Neutrophil (primary cell): ENCODE results near the gene DDIAS.

Experiments used
- H3K27ac ChIP-seq: fragments of 200-600 bp; sonication (generic); 2 replicates; pipeline ENCODE4 v1.5.1; 2016; ENCODE audit warnings: mild to moderate bottlenecking, moderate library complexity
- H3K27me3 ChIP-seq: fragments of 200-600 bp; sonication (generic); 2 replicates; pipeline ENCODE4 v1.6.0; 2016; ENCODE audit warnings: mild to moderate bottlenecking
- H3K36me3 ChIP-seq: fragments of 200-600 bp; sonication (generic); 2 replicates; pipeline ENCODE4 v1.5.1; 2017
- H3K4me1 ChIP-seq, 2 experiments: fragments of 200-600 bp in 1 of 2; sonication (generic) in 1 of 2; 1 replicate in 1 of 2; 2 replicates in 1 of 2; pipeline versions ENCODE4 v1.5.1 to v1.6.1; 2013 to 2016; ENCODE audit warnings: low read depth in 1 of 2, low read length in 1 of 2, mild to moderate bottlenecking in 1 of 2, moderate library complexity in 1 of 2; ENCODE audit not compliant: control insufficient read depth in 1 of 2, insufficient read depth in 1 of 2
- H3K4me3 ChIP-seq, 2 experiments: fragments of 200-600 bp in 1 of 2; sonication (generic) in 1 of 2; 1 replicate in 1 of 2; 2 replicates in 1 of 2; pipeline ENCODE4 v1.5.1; 2013 to 2016; ENCODE audit warnings: low read depth in 1 of 2, low read length in 1 of 2, mild to moderate bottlenecking in 1 of 2, moderate library complexity in 1 of 2
- H3K9me3 ChIP-seq: fragments of 200-600 bp; sonication (generic); 2 replicates; pipeline ENCODE4 v1.5.1; 2016
- CTCF ChIP-seq: fragments of 200-600 bp; sonication (generic); IDR thresholded peaks from 2 replicates; pipeline ENCODE4 v1.5.1; 2016; ENCODE audit warnings: antibody characterized with exemption

Gene DDIAS

GRCh38 chr11:82899186-82899820, 2.2 kb upstream of the DDIAS start:
- Histone ChIP-seq H3K4me1 (peaks cover 73 to 76% of the 10 kb centered on the region in 2 experiments), H3K9me3 (no peaks in the 10 kb centered on the region), H3K36me3 (no peaks in the 10 kb centered on the region), H3K4me3 (peak overlapping the region; percentile 85 to 99), H3K27me3 (no peaks in the 10 kb centered on the region), H3K27ac (peak overlapping the region; percentile 98)
- TF ChIP-seq CTCF: no peak

GRCh38 chr11:82899957-82900276, 1.6 kb upstream of the DDIAS start:
- H3K27ac ChIP-seq: peak overlapping the region; percentile 98
- no peak for TF ChIP-seq CTCF
- H3K36me3 ChIP-seq: no peaks in the 10 kb centered on the region
- peak overlapping the region; percentile 85 to 99 for H3K4me3 ChIP-seq
- no peaks in the 10 kb centered on the region for H3K9me3 ChIP-seq
- peaks cover 67 to 70% of the 10 kb centered on the region in 2 experiments for H3K4me1 ChIP-seq
- no peaks in the 10 kb centered on the region for H3K27me3 ChIP-seq

- no peaks in the 10 kb centered on the region for H3K27me3 ChIP-seq
- peak within 1 kb of the TSS; percentile 85 to 99 for H3K4me3 ChIP-seq
- peak within 1 kb of the TSS; percentile 98 for H3K27ac ChIP-seq
- no peaks in the 10 kb centered on the region for H3K36me3 ChIP-seq
- TF ChIP-seq CTCF: peak; percentile 27
- no peaks in the 10 kb centered on the region for H3K9me3 ChIP-seq
- peaks cover 61 to 64% of the 10 kb centered on the region in 2 experiments for H3K4me1 ChIP-seq
These were observed 1.0 kb upstream of the DDIAS start, which contains the start of gene PRCP for GRCh38 chr11:82900277-82901164. Gene PRCP, minus strand, starts transcription at chr11:82900430. Its CDS starts 28 bp downstream, at chr11:82900402.

GRCh38 chr11:82901922-82902485, 468 bp downstream of the DDIAS start:
- Histone ChIP-seq H3K36me3 (no peaks in the 10 kb centered on the region), H3K9me3 (no peaks in the 10 kb centered on the region), H3K4me1 (peaks cover 52 to 56% of the 10 kb centered on the region in 2 experiments), H3K27ac (peak overlapping the region; percentile 98), H3K4me3 (peak overlapping the region; percentile 85 to 99), H3K27me3 (no peaks in the 10 kb centered on the region)
- no peak for TF ChIP-seq CTCF

GRCh38 chr11:82902880-82903279, 1.3 kb downstream of the DDIAS start:
- no peak for TF ChIP-seq CTCF
- Histone ChIP-seq H3K27me3 (no peaks in the 10 kb centered on the region), H3K4me1 (peaks cover 49 to 55% of the 10 kb centered on the region in 2 experiments), H3K36me3 (no peaks in the 10 kb centered on the region), H3K4me3 (no peak overlapping the region), H3K9me3 (no peaks in the 10 kb centered on the region), H3K27ac (no peak overlapping the region)
